Measurements from ENCODE around the gene CLN5.

DNA sequence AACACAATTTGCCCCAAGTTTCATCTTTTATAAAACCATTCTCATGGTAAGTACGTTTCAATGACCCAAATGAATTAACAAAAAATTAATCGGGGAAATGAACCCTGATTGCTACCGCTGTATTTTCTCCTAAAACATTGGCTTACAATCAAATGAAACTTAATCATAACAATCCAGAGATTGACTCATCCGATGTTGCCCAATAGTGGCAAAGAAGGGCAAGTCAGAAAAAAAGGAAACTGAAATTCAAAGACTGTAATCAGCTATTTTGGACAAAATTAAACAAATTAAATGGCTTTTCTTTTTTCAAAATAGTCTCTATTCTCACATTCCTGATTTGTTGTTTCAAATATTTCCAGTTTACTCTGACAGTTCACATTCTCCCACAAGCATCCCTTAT is 47.4 kb upstream of the CLN5 start:
- TF ChIP-seq, protein P1, sequence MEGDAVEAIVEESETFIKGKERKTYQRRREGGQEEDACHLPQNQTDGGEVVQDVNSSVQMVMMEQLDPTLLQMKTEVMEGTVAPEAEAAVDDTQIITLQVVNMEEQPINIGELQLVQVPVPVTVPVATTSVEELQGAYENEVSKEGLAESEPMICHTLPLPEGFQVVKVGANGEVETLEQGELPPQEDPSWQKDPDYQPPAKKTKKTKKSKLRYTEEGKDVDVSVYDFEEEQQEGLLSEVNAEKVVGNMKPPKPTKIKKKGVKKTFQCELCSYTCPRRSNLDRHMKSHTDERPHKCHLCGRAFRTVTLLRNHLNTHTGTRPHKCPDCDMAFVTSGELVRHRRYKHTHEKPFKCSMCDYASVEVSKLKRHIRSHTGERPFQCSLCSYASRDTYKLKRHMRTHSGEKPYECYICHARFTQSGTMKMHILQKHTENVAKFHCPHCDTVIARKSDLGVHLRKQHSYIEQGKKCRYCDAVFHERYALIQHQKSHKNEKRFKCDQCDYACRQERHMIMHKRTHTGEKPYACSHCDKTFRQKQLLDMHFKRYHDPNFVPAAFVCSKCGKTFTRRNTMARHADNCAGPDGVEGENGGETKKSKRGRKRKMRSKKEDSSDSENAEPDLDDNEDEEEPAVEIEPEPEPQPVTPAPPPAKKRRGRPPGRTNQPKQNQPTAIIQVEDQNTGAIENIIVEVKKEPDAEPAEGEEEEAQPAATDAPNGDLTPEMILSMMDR (IDR thresholded peaks at IDR 0.05): no peak
- TF ChIP-seq POLR2A (IDR thresholded peaks at IDR 0.05): no peak

Data from esophagus squamous epithelium (tissue), 4 donors.